HuH-7 (cell line): Measurements from ENCODE around the gene CDC42BPG.
A peak's percentile ranks its signal among the peaks of the same experiment; 100 is the strongest.

ENCODE experiments used
- DNase-seq: peaks from one replicate; pipeline ENCODE4 v3.0.0; 2011; ENCODE audit warnings: low spot score

CDC42BPG gene

DNA sequence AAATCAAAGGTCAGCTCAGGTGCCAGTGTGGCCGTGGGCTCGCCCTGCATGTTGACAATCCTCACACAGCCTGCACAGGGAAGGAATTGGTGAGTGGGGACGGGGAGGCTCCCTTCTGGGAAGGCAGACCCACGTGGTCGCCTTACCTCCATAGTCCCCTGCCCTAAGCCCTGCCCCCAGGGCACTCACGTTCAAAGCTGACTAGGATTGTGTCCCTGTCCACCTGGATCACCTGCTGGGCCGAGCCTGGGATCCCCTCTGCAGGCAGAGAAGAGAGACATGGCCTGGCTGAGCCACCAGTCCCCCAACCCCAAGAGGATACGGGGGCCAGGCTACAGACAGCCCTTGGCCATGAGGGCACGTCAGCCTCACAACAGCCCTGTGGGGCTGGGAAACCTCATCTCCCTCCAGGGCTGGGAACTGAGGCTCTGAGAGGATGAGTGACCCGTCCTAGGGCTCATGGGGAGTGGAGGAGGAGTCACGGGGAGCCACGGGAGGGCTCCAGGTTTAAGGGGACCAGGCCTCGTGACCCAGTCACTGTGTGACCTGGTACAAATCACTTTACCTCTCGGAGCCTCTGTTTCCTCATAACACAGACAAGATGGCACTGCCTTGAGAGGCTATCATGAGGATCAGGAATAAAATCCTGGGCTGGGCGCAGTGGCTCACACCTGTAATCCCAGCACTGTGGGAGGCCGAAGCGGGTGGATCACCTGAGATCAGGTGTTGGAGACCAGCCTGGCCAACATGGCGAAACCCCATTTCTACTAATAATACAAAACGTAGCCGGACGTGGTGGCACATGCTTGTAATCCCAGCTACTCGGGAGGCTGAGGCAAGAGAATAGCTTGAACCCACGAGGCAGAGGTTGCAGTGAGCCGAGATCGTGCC is 54.0 kb downstream of the CDC42BPG start:
- DNase-seq = no peak

DNA sequence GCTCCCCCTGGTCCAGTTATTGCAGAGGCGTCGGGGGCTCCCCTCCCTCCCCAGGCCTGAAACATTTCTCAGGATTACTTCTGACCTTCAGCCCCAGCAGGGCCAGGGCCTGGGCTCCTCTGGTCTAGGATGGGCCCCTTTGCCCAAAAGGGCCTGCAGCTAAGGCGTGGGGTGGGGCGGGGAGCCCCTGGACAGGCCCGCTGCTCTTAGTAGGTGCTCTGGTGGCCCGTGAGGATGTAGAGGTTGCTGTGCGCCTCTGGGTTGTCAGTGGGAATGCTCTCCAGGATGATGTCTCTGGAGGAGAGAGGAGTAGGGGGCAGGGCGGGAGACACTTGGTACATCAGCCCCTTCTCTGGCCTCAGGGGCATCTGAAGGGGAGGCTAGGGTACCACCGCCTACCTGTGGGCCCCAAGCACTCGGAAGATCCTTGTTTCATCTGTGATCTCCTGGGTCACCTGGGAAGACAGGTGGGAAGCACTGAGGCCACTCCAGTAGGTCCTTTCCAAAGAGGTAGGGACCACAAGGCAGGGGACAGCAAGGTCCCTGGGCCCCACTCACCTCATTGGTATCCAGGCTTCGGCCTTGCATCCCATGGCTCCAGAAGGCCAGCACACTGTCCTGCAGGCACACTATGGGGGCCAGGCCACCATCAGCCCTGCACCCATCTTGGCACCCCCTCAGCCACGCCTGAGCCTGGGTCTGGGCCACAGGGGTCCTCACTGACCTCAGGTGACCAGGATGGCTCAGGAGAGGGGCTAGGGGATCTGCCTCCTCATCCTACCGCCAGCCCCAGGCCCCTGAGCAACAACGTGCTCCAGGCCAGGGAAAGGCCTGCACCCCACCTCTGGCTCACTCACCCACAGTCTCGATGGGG is 54.9 kb downstream of the CDC42BPG start:
- no peak for DNase-seq

DNA sequence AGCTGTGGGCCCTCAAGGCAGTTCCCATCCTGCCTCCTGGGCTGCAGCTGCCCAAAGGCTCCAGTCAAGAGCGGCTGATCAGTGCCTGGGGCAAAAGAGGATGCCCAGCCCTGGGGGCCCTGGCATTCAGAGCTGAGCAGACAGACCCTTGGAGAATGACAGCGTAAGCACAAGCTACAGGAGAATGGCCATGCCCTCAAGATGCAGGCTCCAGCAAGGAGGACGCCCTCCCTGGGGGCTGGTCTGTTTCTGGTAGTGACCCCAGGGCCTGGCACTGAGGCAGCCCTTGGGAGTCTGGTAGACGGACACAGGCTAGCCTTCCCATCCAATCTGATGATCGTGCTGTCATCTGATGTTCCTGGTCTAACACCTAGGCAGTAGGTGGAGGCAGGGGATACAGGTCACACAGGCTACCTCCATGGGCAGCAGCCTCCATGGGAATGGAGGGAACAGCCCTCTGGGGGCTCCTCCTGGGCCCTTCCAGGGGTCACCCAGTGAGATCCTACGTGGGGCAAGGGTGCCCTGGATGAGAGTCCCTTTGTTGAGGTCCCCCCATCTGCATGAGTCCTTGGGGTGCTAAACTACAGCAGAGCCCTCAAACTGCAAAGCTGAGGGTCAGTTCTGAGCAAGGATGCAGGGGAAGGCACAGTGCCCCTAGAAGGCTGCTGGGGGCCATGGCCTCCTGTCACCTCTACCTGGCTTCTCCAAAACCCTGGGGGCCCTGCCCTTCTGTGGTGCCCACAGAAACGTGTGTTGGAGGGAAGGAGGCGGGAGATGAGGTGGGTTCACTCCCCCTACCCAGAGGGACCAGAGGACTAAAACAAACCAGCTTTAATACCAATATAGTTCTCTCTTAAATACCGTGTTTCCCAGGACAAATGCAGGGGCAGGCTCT is 55.9 kb downstream of the CDC42BPG start:
- DNase-seq = no peak

DNA sequence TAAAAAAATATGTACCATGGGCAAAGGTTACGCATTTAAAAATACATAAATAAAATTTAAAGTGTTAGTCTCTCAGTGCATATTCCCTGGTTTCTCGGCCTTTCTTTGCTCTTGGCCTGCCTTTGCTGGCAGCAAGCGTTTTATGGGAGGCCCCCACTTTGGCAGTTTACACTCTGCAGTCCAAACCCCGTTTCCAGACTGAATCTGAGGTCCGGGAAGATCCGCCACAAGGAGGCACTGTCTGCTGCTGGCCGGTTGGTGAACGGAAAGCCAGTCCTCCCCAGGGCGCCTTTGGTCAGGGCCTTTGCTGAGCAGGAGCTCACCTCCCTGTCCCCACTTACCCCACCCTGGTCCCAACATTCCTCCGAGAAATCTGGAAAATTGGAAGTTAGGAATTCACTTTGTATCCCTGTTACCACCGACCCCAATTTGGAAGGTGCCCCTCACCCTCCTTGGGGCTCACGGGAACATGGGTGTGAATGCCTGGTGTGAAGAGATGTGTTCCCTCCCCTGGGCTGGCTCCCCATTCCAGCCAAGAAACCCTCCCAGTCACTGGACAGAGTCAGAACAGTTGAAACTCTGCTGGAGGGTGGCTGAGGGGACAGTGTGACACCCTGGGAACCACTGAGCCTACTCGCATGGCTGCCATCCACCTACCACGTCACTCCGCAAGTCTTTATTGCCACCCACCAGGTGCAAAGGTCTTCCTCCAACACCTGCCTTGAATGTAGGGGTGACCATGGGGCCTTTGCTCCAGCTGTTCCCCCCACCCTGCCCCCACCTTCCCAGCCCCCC is 56.7 kb downstream of the CDC42BPG start:
- DNase-seq = peak; percentile 76

DNA sequence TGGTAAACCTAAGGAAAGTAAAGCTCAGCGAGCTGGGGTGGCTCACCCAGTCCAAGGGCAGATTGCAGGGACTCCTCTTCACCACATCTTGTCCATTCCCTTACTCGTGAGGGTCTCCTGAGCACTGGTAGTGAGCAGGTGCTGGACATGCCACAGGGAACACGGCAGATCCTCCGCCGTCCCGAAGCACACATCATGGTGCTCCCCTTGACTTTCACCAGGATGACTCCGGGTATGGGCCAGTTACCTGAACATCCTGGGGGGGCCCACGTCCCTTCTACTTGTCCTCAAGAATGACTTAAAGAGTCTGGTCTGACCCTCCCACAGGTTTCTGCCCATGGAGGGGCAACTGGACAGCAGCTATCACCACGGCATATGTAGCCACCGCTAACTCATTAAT is 58.1 kb downstream of the CDC42BPG start:
- DNase-seq = no peak

DNA sequence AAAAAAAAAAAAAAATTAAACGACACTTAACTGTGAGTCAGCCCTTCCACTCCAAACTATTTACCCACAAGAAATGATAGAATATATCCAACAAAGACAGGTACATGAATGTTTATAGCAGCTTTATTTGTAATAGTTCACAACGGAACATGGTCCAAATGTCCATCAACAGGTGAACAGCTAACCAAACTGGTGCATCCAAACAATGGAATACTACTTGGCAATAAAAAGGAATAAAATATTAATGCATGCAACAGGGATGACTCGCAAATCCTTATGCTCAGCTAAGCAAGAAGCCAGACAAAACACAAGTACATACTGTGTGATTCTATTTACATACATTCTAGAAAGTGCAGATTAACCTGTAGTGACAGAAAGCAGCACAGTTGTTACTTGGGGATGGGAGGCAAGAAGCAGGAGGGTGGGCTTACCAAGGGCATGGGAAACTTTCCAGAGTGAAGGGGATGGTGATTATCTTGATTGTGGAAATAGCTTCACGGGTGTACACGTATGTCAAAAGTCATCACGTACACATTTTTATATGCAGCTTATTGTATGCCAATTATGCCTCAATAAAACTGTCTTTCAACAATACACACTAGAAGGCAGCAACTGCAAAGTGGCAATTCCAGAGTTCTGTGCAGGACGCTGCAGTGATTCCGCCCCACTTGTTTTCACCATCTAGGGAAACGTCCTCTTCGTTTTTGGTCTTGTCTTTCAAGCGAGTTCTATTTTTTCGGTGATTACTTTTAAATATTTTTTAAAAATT is 59.5 kb downstream of the CDC42BPG start:
- DNase-seq = no peak

DNA sequence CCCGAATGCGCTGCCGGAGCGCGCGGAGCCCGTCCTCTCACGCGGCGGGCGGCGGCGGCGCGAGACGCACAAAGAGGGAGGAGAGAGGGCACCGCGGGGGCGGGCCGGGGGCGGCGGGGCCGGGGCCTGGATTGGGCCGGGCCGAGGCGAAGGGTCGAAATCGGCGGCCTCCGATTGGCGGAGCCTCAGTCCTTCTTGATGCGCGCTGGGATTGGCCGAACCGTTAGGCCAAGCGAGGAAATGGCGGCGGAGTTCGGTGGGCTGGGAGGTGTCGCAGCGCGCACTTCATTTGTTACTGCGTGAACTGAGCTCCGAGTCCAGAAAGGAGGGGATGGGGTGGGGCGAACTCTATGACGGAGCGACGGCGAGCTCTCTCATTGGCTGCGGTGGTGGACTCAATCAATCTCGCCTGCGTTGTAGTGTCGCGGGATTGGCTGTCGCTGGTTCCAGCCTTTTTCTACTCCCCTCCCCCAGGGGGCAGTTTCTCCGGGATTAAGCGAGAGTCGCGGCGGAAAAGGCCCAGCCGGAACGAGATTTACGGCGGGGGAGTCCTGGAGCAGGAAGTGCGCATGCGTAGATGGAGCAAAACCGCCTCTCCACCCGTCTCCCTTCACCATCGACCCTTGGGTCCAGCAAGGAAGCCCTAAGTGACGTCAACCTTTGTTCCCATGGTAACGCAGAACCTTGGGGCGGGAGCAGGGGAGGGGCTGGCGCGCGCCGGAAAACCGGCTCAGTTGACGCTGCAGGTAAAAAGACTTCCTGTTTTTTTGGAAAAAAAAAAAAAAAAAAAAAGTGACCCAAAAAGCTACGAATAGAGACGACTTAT is 65.8 kb downstream of the CDC42BPG start, which contains the start of gene SF1:
Gene SF1 (minus strand): TSS at position 70 of the 826 bp plus-strand sequence. CDS start 150 bp downstream, outside the sequence.
- peak; percentile 86 for DNase-seq

DNA sequence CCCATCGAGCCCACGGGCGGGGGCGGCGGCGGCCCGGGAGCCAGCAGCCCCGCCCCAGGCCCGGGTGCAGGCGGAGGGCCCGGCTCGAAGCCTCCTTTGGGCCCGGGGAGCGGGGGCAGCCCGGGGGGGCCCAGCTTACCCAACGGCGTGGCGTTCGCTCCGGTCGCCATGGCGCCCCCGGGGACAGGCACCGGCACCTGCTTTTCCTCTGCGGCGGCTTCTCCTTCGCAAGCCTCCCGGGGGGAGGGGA is 66.3 kb downstream of the CDC42BPG start:
- DNase-seq = no peak

DNA sequence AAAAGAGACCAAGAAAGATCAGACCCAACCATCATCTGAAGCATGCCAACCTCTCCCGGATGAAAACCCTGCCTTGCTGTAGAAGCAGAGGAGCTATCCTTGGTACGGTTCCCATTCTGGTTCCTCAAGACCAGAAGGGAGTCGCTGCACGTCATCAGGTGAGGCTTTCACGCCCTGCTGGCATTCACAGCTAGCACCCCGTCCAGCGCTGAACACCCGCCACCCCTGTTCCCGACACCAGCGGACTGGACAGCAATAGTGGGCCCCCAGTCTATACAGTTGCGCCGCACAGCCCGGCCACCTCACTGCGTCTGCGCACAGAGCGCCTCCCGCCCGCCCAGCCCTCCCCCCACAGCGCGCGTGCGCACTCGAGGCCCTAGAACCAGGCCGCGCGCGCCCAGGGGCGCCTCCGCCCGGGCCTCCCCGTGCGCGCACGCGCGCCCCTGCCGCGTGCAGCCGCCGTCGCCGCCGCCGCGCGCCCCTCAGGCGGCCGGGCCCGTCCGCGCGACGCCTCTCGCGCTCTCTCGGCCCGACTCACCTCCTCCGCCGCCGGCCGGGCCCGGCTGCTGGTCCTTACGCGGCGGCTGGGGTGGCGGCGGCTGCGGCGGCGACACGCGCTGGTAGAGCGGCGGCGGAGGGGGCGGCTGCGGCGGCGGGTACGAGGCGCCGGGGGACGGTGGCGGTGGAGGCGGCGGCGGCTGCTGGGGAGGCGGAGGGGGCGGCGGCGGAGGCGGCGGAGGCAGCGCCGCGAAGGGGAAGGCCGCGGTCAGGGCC is 66.8 kb downstream of the CDC42BPG start:
- peak; percentile 84 for DNase-seq

DNA sequence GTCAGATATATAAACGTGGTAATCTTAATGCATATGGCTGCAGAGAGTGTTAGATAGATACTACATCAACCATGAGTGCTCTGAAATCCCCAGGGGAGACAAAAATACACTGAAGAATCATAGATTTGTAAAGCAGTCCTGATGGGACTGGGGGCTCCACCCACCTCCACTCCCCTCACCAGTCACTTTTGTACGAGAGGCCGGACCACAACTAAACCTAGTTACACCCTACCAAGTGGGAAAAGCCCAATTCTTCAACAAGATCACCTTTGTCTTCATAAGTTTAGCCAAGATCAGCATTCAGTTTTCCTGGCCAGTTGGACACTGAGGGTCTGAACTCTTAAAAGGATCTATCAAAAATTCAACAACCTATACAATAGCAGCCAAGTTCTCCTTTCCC is 67.6 kb downstream of the CDC42BPG start:
- no peak for DNase-seq

DNA sequence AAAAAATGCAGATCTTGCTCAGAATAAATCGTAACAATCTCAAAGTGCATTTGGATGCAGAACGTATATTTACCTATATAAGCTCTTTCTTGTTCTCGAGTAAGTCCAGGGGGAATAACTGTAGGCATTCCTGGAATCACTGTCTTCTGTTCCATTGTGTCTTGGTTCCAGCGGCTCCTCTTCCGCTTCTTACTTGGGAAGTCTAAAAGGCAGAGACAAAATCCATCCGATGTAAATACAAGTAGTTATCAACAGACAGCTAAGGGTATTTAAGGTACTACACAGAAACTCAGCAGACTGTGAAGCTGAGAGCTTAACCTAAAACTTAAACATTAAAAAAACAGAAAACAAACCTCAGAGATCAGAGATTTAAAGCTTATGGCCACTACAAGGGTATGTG is 68.0 kb downstream of the CDC42BPG start:
- DNase-seq = no peak

DNA sequence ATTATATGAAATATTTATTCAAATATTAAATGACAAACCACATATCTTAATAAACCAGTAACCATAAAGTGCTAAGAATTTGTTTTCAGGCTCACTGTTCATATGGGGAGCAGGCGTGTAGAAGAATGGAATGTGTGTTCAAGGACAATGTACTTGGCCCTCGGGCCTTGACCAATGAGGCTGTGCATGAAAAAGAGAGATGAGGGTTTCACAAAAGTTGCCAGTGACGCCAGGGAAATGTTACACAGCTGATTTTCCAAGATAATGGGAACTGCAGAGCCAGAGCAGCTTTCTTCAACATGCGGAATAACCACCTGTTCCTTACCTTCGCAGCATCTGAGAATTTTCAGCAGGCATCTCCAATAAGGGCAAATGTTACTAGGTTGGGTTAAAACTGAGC is 70.3 kb downstream of the CDC42BPG start:
- DNase-seq = no peak
